Right renal cortex interstitium (tissue), 3 donors: ENCODE data around the gene POMP. TPM values are rescaled to one million over a fixed set of nuclear protein-coding genes. Genes with fewer than 3 reads are reported as not detected.

Experiments used
- polyA plus RNA-seq, 3 donors: library from polyadenylated mRNA; unstranded; fragments of 120-200 nt; gene quantifications; one replicate each; pipeline ENCODE4 v1.2.1, GENCODE V29; 2013; ENCODE audit not compliant: insufficient read length in 3 of 3

Gene POMP
- polyA plus RNA-seq, 3 donors, result 104 to 110 (median 104) TPM

Other genes with a start within 250 kb of the POMP start
- gene FLT1, start 164.0 kb upstream of the POMP start, polyA plus RNA-seq, result 10 to 100 TPM; 48.6 to 60.4 (median 52.3) TPM
- 1 to 10 TPM; 2.6 to 3.4 (median 2.7) TPM for gene SLC46A3, start 59.8 kb downstream of the POMP start, polyA plus RNA-seq
- gene MTUS2, start 161.2 kb downstream of the POMP start, polyA plus RNA-seq, result 1 to 10 TPM in 2 of 3 donors, under 1 TPM in 1; 0.47 to 1.1 (median 1.0) TPM